Measurements from ENCODE around the gene HOXD4.

GRCh38 chr2:176187899-176188773 lies 36.8 kb downstream of the HOXD4 start, which contains the start of gene HOXD1:
- TF ChIP-seq PATZ1 (CRISPR knock-in tag; IDR thresholded peaks at IDR 0.05; ENCODE audit: borderline replicate concordance), result no peak
- TF ChIP-seq ZFP30 (CRISPR knock-in tag; IDR thresholded peaks at IDR 0.05), result no peak
- TF ChIP-seq, protein P1, sequence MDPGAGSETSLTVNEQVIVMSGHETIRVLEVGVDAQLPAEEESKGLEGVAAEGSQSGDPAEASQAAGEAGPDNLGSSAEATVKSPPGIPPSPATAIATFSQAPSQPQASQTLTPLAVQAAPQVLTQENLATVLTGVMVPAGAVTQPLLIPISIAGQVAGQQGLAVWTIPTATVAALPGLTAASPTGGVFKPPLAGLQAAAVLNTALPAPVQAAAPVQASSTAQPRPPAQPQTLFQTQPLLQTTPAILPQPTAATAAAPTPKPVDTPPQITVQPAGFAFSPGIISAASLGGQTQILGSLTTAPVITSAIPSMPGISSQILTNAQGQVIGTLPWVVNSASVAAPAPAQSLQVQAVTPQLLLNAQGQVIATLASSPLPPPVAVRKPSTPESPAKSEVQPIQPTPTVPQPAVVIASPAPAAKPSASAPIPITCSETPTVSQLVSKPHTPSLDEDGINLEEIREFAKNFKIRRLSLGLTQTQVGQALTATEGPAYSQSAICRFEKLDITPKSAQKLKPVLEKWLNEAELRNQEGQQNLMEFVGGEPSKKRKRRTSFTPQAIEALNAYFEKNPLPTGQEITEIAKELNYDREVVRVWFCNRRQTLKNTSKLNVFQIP (CRISPR knock-in tag; IDR thresholded peaks at IDR 0.05; ENCODE audit: borderline replicate concordance, low read depth), result no peak
- TF ChIP-seq RARB (CRISPR knock-in tag; IDR thresholded peaks at IDR 0.05), result no peak
- no peak for TF ChIP-seq ZFP3 (CRISPR knock-in tag; IDR thresholded peaks at IDR 0.05)
- TF ChIP-seq PPARA (CRISPR knock-in tag; IDR thresholded peaks at IDR 0.05; ENCODE audit: borderline replicate concordance), result no peak
- no peak for TF ChIP-seq ESRRG (CRISPR knock-in tag; IDR thresholded peaks at IDR 0.05)
- no peak for TF ChIP-seq SNAI2 (CRISPR knock-in tag; IDR thresholded peaks at IDR 0.05)
- TF ChIP-seq ZNF8 (CRISPR knock-in tag; IDR thresholded peaks at IDR 0.05), result no peak
- no peak for TF ChIP-seq ZNF70 (CRISPR knock-in tag; IDR thresholded peaks at IDR 0.05)
- no peak for TF ChIP-seq ZC3H10 (CRISPR knock-in tag; IDR thresholded peaks at IDR 0.05)
- no peak for TF ChIP-seq TCF4 (CRISPR knock-in tag; IDR thresholded peaks at IDR 0.05; ENCODE audit: borderline replicate concordance)
- TF ChIP-seq TOX (CRISPR knock-in tag; IDR thresholded peaks at IDR 0.05; ENCODE audit: borderline replicate concordance), result no peak

Data from SK-N-SH treated with all-trans-retinoic acid at 6 μM for 48 hours (cell line).